Stimulated activated CD8-positive, alpha-beta memory T cell treated with anti-CD3 and anti-CD28 coated beads, Interleukin-15, amount 100 ng/mL, for 24 hours (primary cell): Measurements from ENCODE around the gene OR10A3.

Source experiments
- DNase-seq: peaks from one replicate; pipeline ENCODE4 v3.0.0-alpha.2; 2020; ENCODE audit warnings: low read depth

The OR10A3 gene

GRCh38 chr11:7936615-7937014, 4.9 kb downstream of the OR10A3 start:
- DNase-seq, result no peak

DNA sequence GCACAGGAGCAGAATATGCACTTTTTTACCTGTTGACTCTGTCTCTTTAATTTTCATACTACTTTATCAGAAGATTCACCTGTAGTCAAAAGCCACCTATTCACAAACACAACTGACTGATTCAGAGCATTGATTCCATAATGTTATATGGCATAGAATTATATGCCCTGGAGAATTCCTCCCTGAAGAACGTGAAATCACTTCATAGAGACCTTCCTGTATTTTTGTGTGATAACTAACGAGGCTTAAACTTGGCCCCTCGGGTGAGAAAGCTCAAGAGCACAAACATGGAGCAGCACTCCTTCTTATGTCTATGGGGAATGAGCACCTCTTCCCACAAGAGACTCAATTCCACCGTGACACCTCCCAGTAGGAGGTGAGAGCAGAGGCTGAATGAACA, 10.3 kb downstream of the OR10A3 start, which contains the start of gene OR10A6:
Gene OR10A6, minus strand, starts transcription at position 101 of the 400 bp plus-strand sequence. CDS start 2,606 bp downstream, outside the sequence.
- no peak for DNase-seq

DNA sequence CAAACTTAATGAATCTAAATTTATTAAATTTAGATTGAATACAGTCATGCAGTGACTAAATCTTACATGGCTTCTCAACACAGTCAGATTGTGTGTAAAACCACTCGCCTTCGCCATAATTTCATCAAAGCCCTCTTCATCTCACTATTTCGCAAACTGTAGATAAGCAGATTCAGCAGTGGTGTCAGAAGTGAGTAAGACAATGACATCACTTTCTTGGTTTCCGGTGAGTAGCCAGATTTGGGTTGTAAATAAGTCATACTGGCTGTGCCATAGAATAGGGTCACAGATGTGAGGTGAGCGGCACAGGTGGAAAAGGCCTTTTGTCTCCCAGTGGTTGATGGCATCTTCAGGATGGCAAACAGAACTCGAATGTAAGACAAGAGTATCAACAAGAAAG, 13.9 kb downstream of the OR10A3 start:
- no peak for DNase-seq

- DNase-seq, result no peak
Measured at GRCh38 chr11:7924536-7924935, 17.0 kb downstream of the OR10A3 start.

DNA sequence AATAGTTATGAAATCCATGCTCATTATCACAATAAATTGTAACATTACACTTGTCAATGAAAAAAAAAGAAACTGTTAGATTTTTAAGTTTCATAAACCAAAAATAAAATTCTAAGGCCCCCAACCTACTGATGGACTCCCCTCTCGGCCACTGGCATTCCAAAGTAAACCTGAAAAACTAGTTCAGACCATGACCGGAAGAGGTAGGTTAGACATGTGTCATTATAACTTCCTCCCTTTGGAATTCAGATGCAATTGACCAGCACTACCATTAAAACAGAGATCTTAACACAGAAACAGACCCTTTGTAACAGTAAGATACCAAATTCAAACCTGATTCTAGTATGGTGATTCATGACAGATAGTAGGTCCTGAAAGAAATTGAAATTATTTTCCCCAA, 23.4 kb downstream of the OR10A3 start:
- DNase-seq, result no peak

DNA sequence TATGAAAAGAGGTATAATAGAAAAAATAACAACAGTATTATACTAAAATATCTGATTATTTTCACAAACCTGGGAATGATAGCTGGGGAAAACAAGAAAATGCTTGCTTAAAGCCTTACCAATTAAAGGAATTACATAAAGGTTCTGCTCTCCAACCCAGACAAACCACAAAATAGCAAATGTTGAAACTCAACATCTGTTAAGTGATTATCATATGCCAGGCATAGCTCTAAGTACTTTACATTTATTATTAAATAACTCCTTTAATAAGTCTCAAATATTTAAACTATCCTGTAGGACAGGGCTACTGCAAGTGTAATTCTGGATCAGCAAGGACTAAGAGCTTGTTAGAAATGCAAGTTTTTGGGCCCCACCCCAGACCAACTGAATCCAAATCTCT, 30.5 kb downstream of the OR10A3 start:
- no peak for DNase-seq

DNA sequence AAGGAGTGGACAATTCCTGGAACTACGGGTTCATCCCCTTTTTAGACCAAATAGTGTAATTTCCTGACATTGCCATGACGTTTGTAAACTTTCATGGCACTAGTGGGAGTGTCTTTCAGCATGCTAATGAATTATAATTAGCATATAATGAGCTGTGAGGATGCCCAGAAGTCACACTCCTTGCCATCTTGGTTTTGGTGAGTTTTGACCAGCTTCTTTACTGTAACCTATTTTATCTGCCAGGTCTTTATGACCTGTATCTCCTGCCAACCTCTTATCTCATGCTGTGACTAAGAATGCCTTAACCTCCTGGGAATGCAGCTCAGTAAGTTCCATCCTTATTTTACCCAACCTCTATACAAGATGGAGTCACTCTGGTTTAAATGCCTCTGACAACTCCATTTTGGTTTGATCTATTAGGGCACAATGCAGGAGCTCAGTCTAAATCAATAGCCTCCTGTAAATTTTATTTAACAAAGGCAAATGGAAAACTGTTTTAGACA, 31.2 kb downstream of the OR10A3 start:
- DNase-seq, result no peak

GRCh38 chr11:7909585-7910285, 31.8 kb downstream of the OR10A3 start:
- no peak for DNase-seq

DNA sequence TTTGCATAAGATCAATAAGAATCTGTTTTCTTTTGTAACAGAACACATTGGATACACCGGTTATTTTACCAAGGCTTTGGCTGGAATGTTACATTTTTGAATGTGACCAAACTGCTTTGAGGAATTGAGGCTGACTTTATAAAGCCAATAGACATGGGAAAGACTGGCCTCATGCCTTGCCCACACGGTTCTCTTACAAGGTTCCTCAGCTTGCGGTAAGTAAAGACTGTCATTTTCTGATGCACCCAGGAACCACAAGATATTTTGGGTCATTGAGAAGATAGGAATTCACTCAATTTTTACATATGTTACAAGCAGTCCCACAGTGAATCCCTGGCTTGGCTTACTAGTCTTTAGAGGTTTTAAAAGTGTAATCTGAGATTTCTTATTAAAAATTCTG, 34.4 kb downstream of the OR10A3 start:
- no peak for DNase-seq

- DNase-seq, result no peak
Measured at GRCh38 chr11:7906481-7906880, 35.0 kb downstream of the OR10A3 start.

DNA sequence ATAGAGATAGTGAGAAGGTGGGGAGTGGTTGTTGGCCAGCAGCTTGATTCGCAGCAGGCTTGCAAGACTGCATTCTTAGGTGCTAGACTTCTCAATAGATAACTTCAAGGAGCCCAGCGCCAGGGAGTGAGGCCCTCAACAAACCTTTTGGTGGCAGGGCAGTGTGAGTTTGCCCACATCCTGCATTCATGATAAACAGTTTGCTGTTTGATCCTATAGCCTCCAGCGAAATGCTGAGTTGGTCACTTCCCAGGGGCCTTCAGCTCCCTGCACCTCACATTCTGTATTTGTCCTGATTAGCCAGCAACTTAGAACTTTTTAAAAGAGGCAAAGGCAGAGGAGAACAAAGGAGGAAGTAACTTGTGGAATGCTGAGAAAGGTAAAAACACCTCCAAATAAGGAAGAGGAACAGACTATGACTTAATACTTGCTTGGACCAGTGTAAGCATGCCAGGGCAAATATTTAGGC, 35.5 kb downstream of the OR10A3 start:
- DNase-seq, result no peak

GRCh38 chr11:7905549-7905948, 36.0 kb downstream of the OR10A3 start:
- DNase-seq, result no peak

- DNase-seq, result no peak
Measured at GRCh38 chr11:7904917-7905316, 36.6 kb downstream of the OR10A3 start.

DNA sequence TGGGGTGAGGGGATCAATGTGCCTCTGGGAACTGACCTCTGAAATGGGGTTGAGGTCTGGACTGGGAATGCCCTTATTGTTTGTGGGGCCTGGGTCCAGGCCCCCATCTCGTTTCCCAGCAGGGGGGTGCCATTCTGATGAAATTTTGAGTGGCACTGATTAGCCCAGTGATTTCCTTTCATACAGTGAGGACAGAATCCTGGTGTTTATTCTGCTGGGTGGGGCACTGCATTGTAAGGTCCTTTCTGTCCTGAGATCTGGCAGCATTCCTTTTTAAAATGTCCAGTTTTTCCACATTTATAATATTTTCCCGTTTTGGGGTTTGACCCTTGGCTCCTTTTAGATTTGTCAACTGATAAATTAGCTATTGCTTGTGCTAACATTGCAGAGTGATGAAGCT, 37.6 kb downstream of the OR10A3 start:
- DNase-seq, result no peak

DNA sequence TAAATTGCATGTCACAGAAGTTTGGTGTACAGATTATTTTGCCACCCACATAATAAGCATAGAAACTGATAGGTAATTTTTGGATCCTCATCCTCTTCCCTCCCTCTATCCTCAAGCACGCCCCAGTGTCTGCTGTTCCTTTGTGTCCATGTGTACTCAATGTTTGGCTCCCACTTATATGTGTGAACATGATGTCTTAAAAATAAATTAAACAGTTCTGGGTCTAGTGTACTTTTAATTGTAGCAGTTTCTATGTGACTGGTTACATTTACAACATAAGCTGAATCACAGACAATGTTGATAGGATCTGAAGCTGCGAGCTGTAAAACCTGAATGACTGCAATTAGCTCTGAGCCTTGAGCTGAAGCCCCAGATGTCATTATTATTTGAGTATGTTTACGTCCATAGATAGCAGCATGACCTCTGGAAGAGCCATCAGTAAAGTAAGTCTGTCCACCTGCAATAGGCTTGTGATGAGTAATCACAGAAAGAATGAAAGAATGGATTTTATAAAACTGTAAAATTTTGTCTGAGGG, 40.1 kb downstream of the OR10A3 start:
- DNase-seq, result no peak

DNA sequence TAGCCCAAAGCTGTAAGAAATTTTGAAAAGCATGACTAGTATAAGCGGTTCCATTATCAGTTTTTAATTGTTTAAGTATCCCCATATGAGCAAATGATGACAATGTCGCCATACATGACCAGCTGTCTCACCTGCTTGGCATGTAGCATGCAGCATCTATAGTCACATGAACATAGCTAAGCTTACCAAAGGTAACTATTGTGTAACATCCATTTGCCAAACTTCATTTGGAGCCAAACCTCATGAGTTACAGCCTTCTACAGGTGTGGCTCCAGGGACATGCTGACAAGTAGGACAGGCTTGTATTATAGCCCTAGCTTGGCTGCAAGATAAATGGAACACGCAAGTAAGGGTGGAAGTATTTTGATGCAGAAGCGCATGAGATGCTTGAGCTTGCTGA, 40.8 kb downstream of the OR10A3 start:
- DNase-seq, result no peak

GRCh38 chr11:7899418-7899817, 42.1 kb downstream of the OR10A3 start:
- DNase-seq, result no peak

- no peak for DNase-seq
Measured at GRCh38 chr11:7898666-7899283, 42.7 kb downstream of the OR10A3 start.

GRCh38 chr11:7896009-7896785, 45.3 kb downstream of the OR10A3 start:
- DNase-seq, result no peak

DNA sequence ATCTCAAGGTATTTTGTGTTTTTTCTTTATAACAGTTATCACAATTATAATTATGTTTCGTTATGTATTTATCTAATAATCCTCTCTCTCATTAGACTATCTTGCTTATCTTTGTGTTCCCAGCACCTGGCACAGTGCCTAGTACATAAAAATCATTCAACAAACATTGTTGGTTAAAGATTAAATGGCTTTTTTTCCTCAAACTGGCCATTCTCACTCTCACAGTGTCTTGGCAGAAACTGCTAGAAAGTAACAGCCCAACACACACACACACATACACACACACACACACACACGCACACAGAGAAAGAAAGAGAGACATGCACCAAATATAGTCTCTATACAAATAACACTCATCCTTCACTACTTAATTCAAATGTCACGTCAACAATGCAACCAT, 47.3 kb downstream of the OR10A3 start:
- no peak for DNase-seq

DNA sequence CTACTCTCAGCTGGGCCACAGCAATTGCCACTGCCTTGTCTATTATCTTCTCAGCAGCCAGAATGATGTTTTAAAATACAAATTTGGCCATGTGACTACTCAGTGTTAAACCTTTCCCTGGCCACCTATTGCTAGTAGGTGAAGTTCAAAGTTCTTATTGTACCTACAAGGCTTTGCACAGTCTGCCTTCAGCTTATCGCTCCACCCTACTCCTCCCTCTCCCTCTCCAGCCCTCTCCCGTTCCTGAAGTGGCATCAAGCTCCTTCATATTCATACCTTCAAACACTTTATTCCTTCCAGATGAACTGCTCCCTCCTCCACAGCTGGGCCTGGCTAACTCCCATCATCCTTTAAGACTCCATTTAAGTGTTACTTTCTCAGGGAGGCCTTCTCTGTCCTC, 47.7 kb downstream of the OR10A3 start:
- DNase-seq, result no peak

DNA sequence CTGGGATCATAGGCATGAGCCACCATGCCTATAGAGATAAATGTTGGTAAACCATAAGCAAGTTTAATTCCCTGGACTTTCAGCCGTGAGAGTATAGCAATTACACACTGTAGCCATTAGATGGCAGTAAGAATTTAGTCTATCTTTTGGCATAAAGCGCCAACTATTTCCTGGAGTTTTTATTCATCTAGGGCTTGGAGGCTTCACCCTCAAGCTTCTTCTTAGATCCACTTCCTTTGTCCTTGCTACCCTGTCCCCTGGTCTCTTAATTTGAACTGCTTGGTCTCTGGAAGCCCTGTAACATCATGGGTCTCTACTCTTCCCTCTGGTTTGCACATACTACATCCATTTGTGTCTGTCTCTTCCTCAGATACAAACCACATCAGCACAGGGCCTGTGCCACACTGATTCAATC, 48.7 kb downstream of the OR10A3 start:
- no peak for DNase-seq
